K562 (cell line): ENCODE results near the gene NCOA1. TPM values are rescaled to one million over a fixed set of nuclear protein-coding genes. Genes with fewer than 3 reads are reported as not detected.
A peak's percentile ranks its signal among the peaks of the same experiment; 100 is the strongest.

ENCODE experiments used
- ATAC-seq: fragments of 200-7000 bp; cut with Tn5 transposase; 3 replicates; pipeline ENCODE4 v1.9.1; 2020; ENCODE audit warnings: moderate library complexity
- BruUV-seq: library from RNA; stranded (reverse); fragments of 400-500 nt; replicated peaks from 2 replicates; lab custom pipeline; 2021; lab: Mats Ljungman, UMichigan
- CTCF ChIA-PET: fragments of 300-600 bp; formaldehyde crosslinking; extraction: SDS; loops from one replicate; lab custom pipeline; 2021; ENCODE audit warnings: low intra/inter-chr PET ratio; lab: Yijun Ruan, JAX
- POLR2A ChIA-PET: fragments of 300-600, 350-650 bp; sonication (Branson Sonifier 250); formaldehyde crosslinking; extraction: SDS; loops from one replicate; lab custom pipeline; 2021; ENCODE audit warnings: antibody characterized with exemption, inconsistent platforms; lab: Yijun Ruan, JAX
- DNase-seq, 4 experiments: peaks; one replicate each; pipeline versions ENCODE4 v3.0.0 to v3.0.0-alpha.2; 2011 to 2018; ENCODE audit warnings: low spot score in 3 of 4, mixed read lengths in 3 of 4; ENCODE audit errors: extremely low read depth in 1 of 4
- FAIRE-seq: peaks from 2 replicates; lab custom pipeline; 2011; peaks lifted over from hg19 to GRCh38; lab: Jason Lieb, UNC
- H2AFZ ChIP-seq: 2 replicates; pipeline ENCODE4 v1.6.0; 2011; ENCODE audit warnings: low read depth, low read length, control low read depth, inconsistent platforms
- H3K27ac ChIP-seq: fragments of 200-600 bp; 3 replicates; pipeline ENCODE4 v1.8.0; 2011; ENCODE audit warnings: low read depth, mild to moderate bottlenecking, control low read depth, inconsistent platforms, low read length, moderate library complexity, mixed read lengths; ENCODE audit errors: extremely low read depth
- H3K27me3 ChIP-seq, 2 experiments: fragments of 300-600 bp in 1 of 2; 2 replicates in 1 of 2; 3 replicates in 1 of 2; pipeline versions ENCODE4 v1.6.0 to v1.8.0; 2011; ENCODE audit warnings: inconsistent platforms in 2 of 2, low read length in 2 of 2, mild to moderate bottlenecking in 1 of 2, mixed read lengths in 1 of 2, moderate library complexity in 1 of 2; ENCODE audit not compliant: control insufficient read depth in 2 of 2, insufficient read depth in 2 of 2
- H3K36me3 ChIP-seq: fragments of 300-600 bp; 3 replicates; pipeline ENCODE4 v1.8.0; 2011; ENCODE audit warnings: mild to moderate bottlenecking, low read length, inconsistent platforms; ENCODE audit not compliant: control insufficient read depth, insufficient read depth
- H3K4me1 ChIP-seq, 2 experiments: fragments of 200-600 bp in 1 of 2; replicated peaks in 1 of 2; 2 replicates in 1 of 2; 3 replicates in 1 of 2; pipeline versions ENCODE4 v1.5.1 to v1.8.0; 2011; ENCODE audit warnings: inconsistent platforms in 2 of 2, low read length in 2 of 2, mild to moderate bottlenecking in 1 of 2, mixed read lengths in 1 of 2, moderate library complexity in 1 of 2; ENCODE audit not compliant: control insufficient read depth in 2 of 2, insufficient read depth in 2 of 2
- H3K4me2 ChIP-seq: 2 replicates; pipeline ENCODE4 v1.6.1; 2011; ENCODE audit warnings: low read length, control low read depth, inconsistent platforms, mixed read lengths; ENCODE audit not compliant: insufficient read depth
- H3K4me3 ChIP-seq: fragments of 200-600 bp; sonication (generic), shearing (Covaris generic); 2 replicates; pipeline ENCODE4 v1.5.1; 2016; ENCODE audit warnings: control low read depth, inconsistent platforms
- H3K79me2 ChIP-seq: fragments of 200-600 bp; 3 replicates; pipeline ENCODE4 v1.8.0; 2011; ENCODE audit warnings: low read length, inconsistent platforms; ENCODE audit not compliant: control insufficient read depth, insufficient read depth
- H3K9ac ChIP-seq, 2 experiments: 2 replicates each; pipeline versions ENCODE4 v1.6.0 to v1.6.1; 2011; ENCODE audit warnings: low read depth in 2 of 2, low read length in 2 of 2, control low read depth in 1 of 2, inconsistent platforms in 1 of 2, mild to moderate bottlenecking in 1 of 2, mixed read lengths in 1 of 2; ENCODE audit not compliant: insufficient read depth in 1 of 2
- H3K9me1 ChIP-seq: one replicate; pipeline ENCODE4 v1.6.0; 2011; ENCODE audit warnings: inconsistent platforms, mild to moderate bottlenecking, low read length, moderate library complexity; ENCODE audit not compliant: control insufficient read depth, insufficient read depth
- H3K9me3 ChIP-seq: replicated peaks from 2 replicates; pipeline ENCODE4 v1.5.1; 2011; ENCODE audit warnings: low read depth, low read length, inconsistent platforms; ENCODE audit not compliant: control insufficient read depth, insufficient read depth
- H4K20me1 ChIP-seq: replicated peaks from 2 replicates; pipeline ENCODE4 v1.6.1; 2011; ENCODE audit warnings: low read length, inconsistent platforms, mixed read lengths; ENCODE audit not compliant: control insufficient read depth, insufficient read depth
- MEIS2 ChIP-seq: fragments of 450-650 bp; IDR thresholded peaks from 2 replicates; pipeline ENCODE4 v1.6.1; 2014; ENCODE audit warnings: mild to moderate bottlenecking; ENCODE audit not compliant: partially characterized antibody
- NFIC ChIP-seq: fragments of 450-650 bp; IDR thresholded peaks from 2 replicates; pipeline ENCODE4 v1.6.1; 2017; ENCODE audit warnings: mild to moderate bottlenecking, inconsistent platforms
- PBX2 ChIP-seq, 2 experiments: IDR thresholded peaks in 1 of 2; conservative IDR thresholded peaks in 1 of 2; 2 replicates each; pipeline ENCODE4 v1.6.1; 2016; ENCODE audit warnings: low read depth in 2 of 2, mild to moderate bottlenecking in 1 of 2, missing compliant biosample characterization in 1 of 2, missing genetic modification characterization in 1 of 2, moderate library complexity in 1 of 2
- PKNOX1 ChIP-seq: fragments of 450-650 bp; IDR thresholded peaks from 2 replicates; pipeline ENCODE4 v1.6.1; 2016
- WGBS: fragments of 100-300 bp; shearing (Covaris generic); methylation state at CpG from one replicate; pipeline ENCODE4 v1.1.6; 2016; ENCODE audit warnings: low coverage, mixed read lengths; ENCODE audit not compliant: insufficient coverage; ENCODE audit errors: missing lambda C conversion rate; 5-methylcytosine and 5-hydroxymethylcytosine counted together
- in situ Hi-C: fragments of 300-500 bp; cut with MboI; formaldehyde crosslinking; loops from 4 replicates; pipeline ENCODE4 v1.15.0; 2018; ENCODE audit warnings: inconsistent platforms, mixed read lengths
- intact Hi-C: fragments of 100-400 bp; cut with micrococcal nuclease; formaldehyde crosslinking; loops from 2 replicates; pipeline ENCODE4 v1.14.2; 2022
- polyA plus RNA-seq, 8 experiments: library from polyadenylated mRNA; depleted of rRNA in 4 of 8; stranded (reverse) in 5 of 8; unstranded in 3 of 8; fragments of >200 nt; fragmentation: Nextera tagmentation in 2 of 8; fragmentation: Illumina TruSeq in 1 of 8; extraction: Ambion mirVana in 2 of 8; extraction: Trizol in 1 of 8; gene quantifications; 2 replicates each; pipeline versions ENCODE4 v1.2.1 to v1.2.3, GENCODE V29; 2011 to 2014; ENCODE audit warnings: inconsistent platforms in 1 of 8, missing spikeins in 1 of 8
- total RNA-seq, 7 experiments: library from RNA; depleted of rRNA in 6 of 7; stranded (reverse); fragments of >200 nt in 6 of 7; fragmentation: Illumina TruSeq in 2 of 7; extraction: Trizol in 2 of 7; gene quantifications; 2 replicates each; pipeline versions ENCODE4 v1.2.1 to v1.2.3, GENCODE V29; 2011 to 2021; ENCODE audit warnings: low replicate concordance in 1 of 7

Gene NCOA1
- total and polyA plus RNA-seq, 9 of the 15 experiments (the other 6 are each of a cell fraction or from before 2014, with no cell fraction given), result 4.9 to 25.7 (median 17.0) TPM

GRCh38 chr2:24617424-24617823 lies 126.4 kb downstream of the NCOA1 start:
- intact Hi-C loops, result no loop called here
- Histone ChIP-seq H3K79me2 (0 out of 3 replicates have a peak, but pooled peaks cover 4% of the 10 kb centered on the region), H3K9ac (no peak overlapping the region), H3K9me3 (no peaks in the 10 kb centered on the region), H3K27me3 (no peaks in the 10 kb centered on the region), H2AFZ (no peak overlapping the region), H3K36me3 (no peaks in the 10 kb centered on the region), H3K9me1 (no peaks in the 10 kb centered on the region), H3K4me2 (no peak overlapping the region), H4K20me1 (no peaks in the 10 kb centered on the region), H3K4me1 (peaks cover 4 to 9% of the 10 kb centered on the region in 2 experiments; a peak in 3 of 5 replicates), H3K27ac (no peak overlapping the region), H3K4me3 (no peak overlapping the region)
- BruUV-seq, result no TSS peak
- 21% methylated on average over 2 of the region's 2 CpGs for WGBS
- in situ Hi-C loops, result no loop called here
- DNase-seq, result no peak
- TF ChIP-seq PKNOX1 (peak; percentile 28; the same call in 1 of the 2 replicates), MEIS2 (peak; percentile 62), PBX2 (CRISPR knock-in tag; IDR thresholded peaks at IDR 0.05; ENCODE audit: low read depth) (no peak), PBX2 (tag; conservative IDR thresholded peaks at IDR 0.05; ENCODE audit: low read depth) (peak; percentile 85), NFIC (no peak)
- CTCF ChIA-PET, result no interaction called here
- POLR2A ChIA-PET, result no interaction called here
- ATAC-seq, result no peak
- no peak for FAIRE-seq
